ENCODE measurements around the gene DOK5.

DOK5 gene

GRCh38 chr20:54645445-54646155 is 170.2 kb downstream of the DOK5 start:
- DNase-seq (ENCODE audit: low read depth, low spot score), result no peak

- DNase-seq (ENCODE audit: low read depth, low spot score), result no peak
Observed at GRCh38 chr20:54646156-54646517, 170.7 kb downstream of the DOK5 start.

GRCh38 chr20:54648421-54649142 is 173.2 kb downstream of the DOK5 start:
- DNase-seq (ENCODE audit: low read depth, low spot score), result no peak

- peak; percentile 19 for DNase-seq (ENCODE audit: low read depth, low spot score)
Observed at GRCh38 chr20:54649511-54649962, 174.1 kb downstream of the DOK5 start.

GRCh38 chr20:54650052-54650719 is 174.8 kb downstream of the DOK5 start:
- DNase-seq (ENCODE audit: low read depth, low spot score), result no peak

- no peak for DNase-seq (ENCODE audit: low read depth, low spot score)
Observed at GRCh38 chr20:54651252-54651651, 175.9 kb downstream of the DOK5 start.

GRCh38 chr20:54654450-54654849 is 179.1 kb downstream of the DOK5 start:
- no peak for DNase-seq (ENCODE audit: low read depth, low spot score)

GRCh38 chr20:54657268-54657826 is 182.0 kb downstream of the DOK5 start:
- no peak for DNase-seq (ENCODE audit: low read depth, low spot score)

GRCh38 chr20:54658525-54658924 is 183.1 kb downstream of the DOK5 start:
- no peak for DNase-seq (ENCODE audit: low read depth, low spot score)

GRCh38 chr20:54661265-54661664 is 185.9 kb downstream of the DOK5 start:
- no peak for DNase-seq (ENCODE audit: low read depth, low spot score)

- DNase-seq (ENCODE audit: low read depth, low spot score), result no peak
Observed at GRCh38 chr20:54661880-54662465, 186.6 kb downstream of the DOK5 start.

GRCh38 chr20:54665812-54666211 is 190.4 kb downstream of the DOK5 start:
- DNase-seq (ENCODE audit: low read depth, low spot score), result no peak

GRCh38 chr20:54668271-54669039 is 193.1 kb downstream of the DOK5 start:
- DNase-seq (ENCODE audit: low read depth, low spot score), result peak; percentile 1

GRCh38 chr20:54669040-54669363 is 193.6 kb downstream of the DOK5 start:
- DNase-seq (ENCODE audit: low read depth, low spot score), result no peak

- DNase-seq (ENCODE audit: low read depth, low spot score), result no peak
Observed at GRCh38 chr20:54678253-54678652, 202.9 kb downstream of the DOK5 start.

GRCh38 chr20:54680439-54680838 is 205.0 kb downstream of the DOK5 start:
- DNase-seq (ENCODE audit: low read depth, low spot score), result no peak

GRCh38 chr20:54680872-54681619 is 205.7 kb downstream of the DOK5 start:
- DNase-seq (ENCODE audit: low read depth, low spot score), result no peak

- no peak for DNase-seq (ENCODE audit: low read depth, low spot score)
Observed at GRCh38 chr20:54681869-54682268, 206.5 kb downstream of the DOK5 start.

GRCh38 chr20:54688476-54688875 is 213.1 kb downstream of the DOK5 start:
- no peak for DNase-seq (ENCODE audit: low read depth, low spot score)

- no peak for DNase-seq (ENCODE audit: low read depth, low spot score)
Observed at GRCh38 chr20:54690323-54690722, 214.9 kb downstream of the DOK5 start.

GRCh38 chr20:54691327-54691726 is 215.9 kb downstream of the DOK5 start:
- no peak for DNase-seq (ENCODE audit: low read depth, low spot score)
